K562 (cell line): ENCODE data around the gene STEAP1B. TPM values are rescaled to one million over a fixed set of nuclear protein-coding genes. Genes with fewer than 3 reads are reported as not detected.

Experiments used
- BRCA1 ChIP-seq, 2 experiments: fragments of 450-650 bp in 1 of 2; sonication (generic) in 1 of 2; formaldehyde crosslinking in 1 of 2; IDR thresholded peaks; 2 replicates each; pipeline versions ENCODE4 v1.5.0 to v1.6.1; 2017 to 2020; ENCODE audit warnings: mild to moderate bottlenecking in 1 of 2, missing genetic modification reagents in 1 of 2
- CBFA2T2 ChIP-seq: fragments of 450-650 bp; conservative IDR thresholded peaks from 2 replicates; pipeline ENCODE4 v1.6.1; 2017; ENCODE audit warnings: mild to moderate bottlenecking
- CREB5 ChIP-seq: fragments of 250-450 bp; sonication (Bioruptor Pico); IDR thresholded peaks from 2 replicates; pipeline ENCODE4 v1.5.0; 2020; ENCODE audit warnings: mild to moderate bottlenecking
- CTBP1 ChIP-seq: fragments of 450-650 bp; IDR thresholded peaks from 2 replicates; pipeline ENCODE4 v1.6.1; 2016; ENCODE audit warnings: borderline replicate concordance
- EP300 ChIP-seq: IDR thresholded peaks from 2 replicates; pipeline ENCODE4 v1.6.1; 2012; ENCODE audit warnings: low read length, improper control_type of control experiment
- GABPA ChIP-seq: fragments of 200-800 bp; sonication (Bioruptor generic); conservative IDR thresholded peaks from 2 replicates; pipeline ENCODE4 v1.6.1; 2016; ENCODE audit warnings: low read depth, missing genetic modification characterization, missing compliant biosample characterization
- HCFC1 ChIP-seq: IDR thresholded peaks from 2 replicates; pipeline ENCODE4 v1.6.1; 2012; ENCODE audit warnings: low read depth, low read length, improper control_type of control experiment
- HDAC1 ChIP-seq, 2 experiments: fragments of 450-650 bp; IDR thresholded peaks; 2 replicates each; pipeline ENCODE4 v1.6.1; 2016 to 2017; ENCODE audit warnings: inconsistent platforms in 1 of 2, mild to moderate bottlenecking in 1 of 2, moderate library complexity in 1 of 2
- HDAC2 ChIP-seq: fragments of 450-650 bp; IDR thresholded peaks from 2 replicates; pipeline ENCODE4 v1.6.1; 2016; ENCODE audit warnings: mild to moderate bottlenecking
- HEY1 ChIP-seq: fragments of 250-450 bp; sonication (Bioruptor Pico); IDR thresholded peaks from 2 replicates; pipeline ENCODE4 v1.5.0; 2020; ENCODE audit warnings: mild to moderate bottlenecking, moderate library complexity, borderline replicate concordance
- HMBOX1 ChIP-seq: sonication (generic); IDR thresholded peaks from 2 replicates; pipeline ENCODE4 v1.6.1; 2016
- IRF9 ChIP-seq: fragments of 450-650 bp; IDR thresholded peaks from 2 replicates; pipeline ENCODE4 v1.6.1; 2016; ENCODE audit warnings: missing biosample characterization, missing genetic modification characterization
- MCM7 ChIP-seq, 2 experiments: fragments of 450-650 bp; IDR thresholded peaks; 2 replicates each; pipeline ENCODE4 v1.6.1; 2016 to 2018
- MED1 ChIP-seq: sonication (generic); formaldehyde crosslinking; IDR thresholded peaks from 2 replicates; pipeline ENCODE4 v1.8.1; 2023; ENCODE audit warnings: missing genetic modification reagents, borderline replicate concordance
- PATZ1 ChIP-seq: fragments of 250-450 bp; sonication (Bioruptor Pico); IDR thresholded peaks from 2 replicates; pipeline ENCODE4 v1.5.0; 2020; ENCODE audit warnings: mild to moderate bottlenecking, borderline replicate concordance
- PYGO2 ChIP-seq: fragments of 450-650 bp; IDR thresholded peaks from 2 replicates; pipeline ENCODE4 v1.6.1; 2016; ENCODE audit warnings: mild to moderate bottlenecking, missing genetic modification characterization, moderate library complexity, missing compliant biosample characterization
- RUNX1 ChIP-seq: sonication (generic); IDR thresholded peaks from 2 replicates; pipeline ENCODE4 v1.6.1; 2016; ENCODE audit warnings: antibody characterized with exemption, low read depth
- SIX5 ChIP-seq, 2 experiments: IDR thresholded peaks; 2 replicates each; pipeline ENCODE4 v1.6.1; 2011; ENCODE audit warnings: low read length in 2 of 2, borderline replicate concordance in 1 of 2, low read depth in 1 of 2, mild to moderate bottlenecking in 1 of 2, moderate library complexity in 1 of 2; ENCODE audit not compliant: insufficient read depth in 1 of 2
- SMAD3 ChIP-seq: fragments of 450-650 bp; formaldehyde crosslinking; conservative IDR thresholded peaks from 2 replicates; pipeline ENCODE4 v1.4.0; 2020; ENCODE audit warnings: mild to moderate bottlenecking
- SMARCB1 ChIP-seq: IDR thresholded peaks from 2 replicates; pipeline ENCODE4 v1.6.1; 2011; ENCODE audit warnings: improper control_type of control experiment, low read depth; ENCODE audit not compliant: insufficient read length
- STAG1 ChIP-seq: sonication (generic); formaldehyde crosslinking; IDR thresholded peaks from 2 replicates; pipeline ENCODE4 v1.5.0; 2020; ENCODE audit warnings: missing genetic modification reagents, borderline replicate concordance
- STAT5B ChIP-seq: fragments of 250-450 bp; sonication (Bioruptor Pico); IDR thresholded peaks from 2 replicates; pipeline ENCODE4 v1.8.0; 2021; ENCODE audit warnings: mild to moderate bottlenecking, inconsistent platforms
- TCF7L2 ChIP-seq: fragments of 150-350 bp; IDR thresholded peaks from 2 replicates; pipeline ENCODE4 v1.6.1; 2016; ENCODE audit warnings: low read depth, mild to moderate bottlenecking, low read length, moderate library complexity
- ZFP1 ChIP-seq: fragments of 450-650 bp; formaldehyde crosslinking; IDR thresholded peaks from 2 replicates; pipeline ENCODE4 v1.4.0; 2020; ENCODE audit warnings: mild to moderate bottlenecking, mixed read lengths
- ZKSCAN8 ChIP-seq: fragments of 200-800 bp; sonication (Bioruptor generic); IDR thresholded peaks from 2 replicates; pipeline ENCODE4 v1.6.1; 2016; ENCODE audit warnings: missing genetic modification characterization, missing compliant biosample characterization
- ZNF699 ChIP-seq: fragments of 250-450 bp; sonication (Bioruptor Pico); IDR thresholded peaks from 2 replicates; pipeline ENCODE4 v1.8.0; 2021; ENCODE audit warnings: mild to moderate bottlenecking, moderate library complexity; ENCODE audit not compliant: insufficient replicate concordance
- polyA plus RNA-seq, 8 experiments: library from polyadenylated mRNA; depleted of rRNA in 4 of 8; stranded (reverse) in 5 of 8; unstranded in 3 of 8; fragments of >200 nt; fragmentation: Nextera tagmentation in 2 of 8; fragmentation: Illumina TruSeq in 1 of 8; extraction: Ambion mirVana in 2 of 8; extraction: Trizol in 1 of 8; gene quantifications; 2 replicates each; pipeline versions ENCODE4 v1.2.1 to v1.2.3, GENCODE V29; 2011 to 2014; ENCODE audit warnings: inconsistent platforms in 1 of 8, missing spikeins in 1 of 8
- total RNA-seq, 7 experiments: library from RNA; depleted of rRNA in 6 of 7; stranded (reverse); fragments of >200 nt in 6 of 7; fragmentation: Illumina TruSeq in 2 of 7; extraction: Trizol in 2 of 7; gene quantifications; 2 replicates each; pipeline versions ENCODE4 v1.2.1 to v1.2.3, GENCODE V29; 2011 to 2021; ENCODE audit warnings: low replicate concordance in 1 of 7

STEAP1B gene
- total and polyA plus RNA-seq, 9 of the 15 experiments (the other 6 are each of a cell fraction or from before 2014, with no cell fraction given), result 20.0 to 38.5 (median 30.6) TPM

GRCh38 chr7:22373388-22373787, 126.6 kb downstream of the STEAP1B start (continued):
- TF ChIP-seq SMARCB1 (no peak), ZNF699 (CRISPR knock-in tag) (no peak), CREB5 (no peak), HMBOX1 (peak; percentile 48; the same call in 1 of the 2 replicates), HDAC2 (0 out of 2 replicates have a peak, but pooled peaks have one; percentile 31), IRF9 (tag) (no peak), HEY1 (no peak), MED1 (CRISPR knock-in tag) (no peak), EP300 (peak; percentile 86; the same call in 1 of the 2 replicates), TCF7L2 (no peak), STAG1 (no peak), CTBP1 (no peak), PATZ1 (no peak), CBFA2T2 (peak; percentile 64), BRCA1 (IDR thresholded peaks at IDR 0.05) (no peak), BRCA1 (CRISPR knock-in tag; IDR thresholded peaks at IDR 0.05) (no peak), GABPA (tag) (peak; percentile 58), ZFP1 (CRISPR knock-in tag) (no peak), STAT5B (CRISPR knock-in tag) (no peak), SIX5 (IDR thresholded peaks at IDR 0.05; ENCODE audit: borderline replicate concordance in 1 of 2, insufficient read depth in 1 of 2, low read depth in 1 of 2, low read length in 2 of 2) (no peak), PYGO2 (tag) (no peak), HDAC1 (IDR thresholded peaks at IDR 0.05) (peak in 1 of 2 experiments; percentile 40; a peak in 2 of 4 replicates), MCM7 (IDR thresholded peaks at IDR 0.05) (no peak), HCFC1 (no peak), SMAD3 (CRISPR knock-in tag) (no peak), RUNX1 (no peak), ZKSCAN8 (CRISPR knock-in tag) (no peak; the same call in 1 of the 2 replicates)
